HG03565 (cell line): Measurements from ENCODE around the gene SORBS2.
"Not testable (repeated sequence)": the region's sequence is repeated elsewhere in the genome, so short reads cannot be mapped to it uniquely, and the experiment has no call there.

ENCODE experiments used
- ATAC-seq: cut with Tn5 transposase; IDR thresholded peaks from one replicate; pipeline ENCODE4 v1.9.1; 2021; ENCODE audit warnings: mild to moderate bottlenecking, moderate library complexity; ENCODE audit not compliant: unreplicated experiment

The SORBS2 gene

DNA sequence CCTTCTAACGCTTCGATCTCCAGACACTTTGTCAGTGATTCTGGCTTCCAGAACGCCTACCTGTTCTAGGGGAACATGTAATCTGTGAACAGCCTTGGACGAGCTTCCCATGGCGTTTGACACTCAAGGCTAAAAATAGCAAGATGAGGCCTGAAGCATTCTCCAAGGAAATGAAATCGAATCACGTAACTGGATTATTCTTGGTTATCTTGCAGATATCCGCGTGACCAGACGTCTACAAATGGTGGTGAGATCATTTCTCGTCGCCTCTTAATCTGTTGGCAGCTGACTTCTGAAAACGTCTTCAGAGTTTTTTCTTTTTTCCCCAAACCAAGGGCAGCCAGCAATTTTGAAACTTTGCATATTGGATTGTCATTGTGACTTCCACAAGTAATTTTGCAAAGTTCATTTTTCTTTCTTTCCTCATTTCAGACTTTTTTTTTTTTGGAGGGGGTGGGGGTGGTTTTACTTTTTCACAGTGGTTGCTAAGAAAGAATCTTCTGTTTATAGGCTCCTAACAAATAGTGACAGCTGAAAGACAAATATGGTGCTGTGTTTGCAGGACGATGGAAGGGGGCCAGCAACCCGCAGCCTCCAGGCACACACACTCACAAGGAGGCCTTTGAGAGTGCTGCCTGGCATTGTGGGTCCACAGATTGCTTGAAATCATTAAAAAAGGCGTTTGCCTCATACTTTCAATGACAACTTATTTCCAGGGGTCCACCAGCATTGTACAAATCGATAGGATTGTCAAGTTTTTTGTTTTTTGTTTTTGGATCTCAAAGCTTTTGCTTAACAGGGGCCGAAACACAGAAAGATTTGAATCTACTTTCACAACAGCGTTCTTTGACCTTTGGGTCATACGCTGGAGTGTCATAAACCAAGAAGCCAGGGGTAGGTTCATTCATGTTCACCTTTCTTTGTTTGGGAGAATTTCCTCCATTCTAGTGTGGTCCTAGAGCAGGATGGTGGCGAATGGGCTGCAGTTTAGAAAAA lies 244.3 kb downstream of the SORBS2 start:
- ATAC-seq = no peak

DNA sequence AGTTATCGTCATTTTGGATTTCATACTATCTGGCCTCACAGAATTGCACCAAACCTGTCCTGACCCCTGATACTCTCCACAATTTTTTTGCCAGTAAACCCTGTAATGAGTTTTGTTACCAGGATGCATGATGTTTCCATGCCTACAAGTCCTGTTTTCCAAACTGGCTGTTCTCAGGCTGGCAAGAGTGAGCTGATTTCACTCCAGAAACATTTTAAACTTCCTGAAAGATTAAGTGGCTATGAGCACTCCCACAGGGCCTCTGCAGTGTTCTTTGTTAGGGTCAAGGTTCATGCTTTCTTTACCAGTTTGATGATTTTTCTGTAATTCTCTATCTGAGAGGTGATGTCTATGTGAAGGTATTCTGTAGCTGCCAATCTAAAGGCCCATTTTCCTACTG lies 245.0 kb downstream of the SORBS2 start:
- no peak for ATAC-seq

DNA sequence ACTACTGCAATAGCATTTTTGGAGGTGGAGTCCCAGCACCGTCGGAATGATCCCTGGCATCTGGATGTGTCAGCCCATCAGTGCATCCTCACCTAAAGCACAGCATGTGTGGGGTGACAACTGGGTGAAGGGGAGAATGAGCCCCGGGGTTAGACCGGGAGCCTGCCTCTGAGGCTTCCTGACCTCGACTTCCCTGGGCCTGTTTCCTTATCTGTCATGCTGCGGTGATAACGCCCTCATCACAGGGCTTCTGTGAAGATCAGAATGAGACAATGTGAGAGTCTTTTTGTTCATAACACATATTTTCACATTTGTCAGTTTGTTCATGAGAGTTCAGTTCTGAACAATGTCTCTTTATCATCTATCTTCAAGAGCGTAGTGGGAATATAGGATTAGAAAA lies 245.6 kb downstream of the SORBS2 start:
- peak; percentile 71 for ATAC-seq

DNA sequence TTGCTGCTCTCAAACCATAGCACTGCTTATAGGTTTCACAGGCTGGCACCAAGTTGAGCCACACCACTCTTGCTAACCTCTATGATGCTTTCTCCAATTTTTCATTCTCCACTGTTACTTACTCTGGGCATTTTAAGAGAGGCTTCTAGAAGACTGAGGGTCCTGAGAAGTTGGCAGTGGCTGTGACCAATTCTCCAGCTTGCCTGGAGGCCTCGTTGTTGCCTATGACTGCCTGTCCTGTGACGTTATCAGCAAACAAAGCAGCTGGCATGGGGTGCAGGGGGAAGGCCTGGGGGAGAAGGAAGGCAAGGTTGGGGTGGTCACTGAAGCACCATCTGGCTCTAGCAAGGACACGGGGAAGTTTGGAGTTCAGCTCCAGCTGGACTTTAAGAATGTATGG lies 246.3 kb downstream of the SORBS2 start:
- ATAC-seq = no peak

DNA sequence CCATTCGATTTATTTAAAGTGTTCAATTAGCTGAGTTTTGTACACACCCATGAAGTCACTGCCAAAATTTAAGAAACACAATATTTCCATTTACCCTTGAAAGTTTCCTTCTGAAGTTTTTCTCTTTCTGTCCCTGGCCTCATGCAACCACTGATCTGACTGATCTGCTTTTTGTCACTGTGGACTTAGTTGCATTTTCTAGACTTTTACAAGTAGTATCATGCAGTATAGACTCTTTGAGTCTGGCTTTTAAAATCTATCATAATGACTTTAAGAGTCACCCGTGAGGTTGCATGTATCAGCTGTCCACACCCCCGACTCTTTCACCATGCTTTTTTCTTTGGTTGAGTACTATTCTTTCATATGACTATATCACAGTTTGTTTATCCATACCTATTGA lies 247.6 kb downstream of the SORBS2 start:
- ATAC-seq = no peak

DNA sequence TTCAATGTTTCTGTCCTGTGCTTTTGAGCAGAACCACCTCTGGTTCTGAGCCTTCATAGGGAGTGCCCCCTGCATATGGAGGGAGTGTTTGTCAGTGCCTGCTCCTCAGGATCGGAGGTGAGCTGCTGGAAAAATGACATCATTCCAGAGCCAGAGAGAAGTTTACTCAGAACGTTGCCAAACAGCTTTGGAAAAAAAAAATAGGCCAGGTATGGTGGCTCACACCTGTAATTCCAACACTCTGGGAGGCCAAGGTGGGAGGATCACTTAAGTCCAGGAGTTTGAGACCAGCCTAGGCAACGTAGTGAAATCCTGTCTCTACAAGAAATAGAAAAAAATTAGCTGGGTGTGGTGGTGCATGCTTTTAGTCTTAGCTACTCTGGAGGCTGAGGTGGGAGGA lies 249.5 kb downstream of the SORBS2 start:
- no peak for ATAC-seq

DNA sequence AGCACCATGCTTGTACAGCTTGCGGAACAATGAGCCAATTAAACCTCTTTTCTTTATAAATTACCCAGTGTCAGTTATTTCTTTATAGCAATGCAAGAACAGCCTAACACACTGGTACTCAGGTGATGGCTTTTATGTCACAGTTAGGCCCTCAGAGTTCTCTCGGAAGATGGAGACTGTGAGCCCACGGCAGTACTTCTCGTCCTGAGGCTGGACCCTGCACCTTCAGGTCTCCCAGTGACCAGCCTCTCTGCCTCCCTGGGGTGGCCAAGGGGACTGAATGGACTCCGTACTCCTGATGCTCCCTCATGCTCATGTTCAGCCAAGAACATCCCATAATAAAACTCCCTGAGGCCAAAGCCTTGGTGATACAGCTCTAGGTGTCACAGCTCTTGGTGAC lies 251.7 kb downstream of the SORBS2 start:
- ATAC-seq = no peak

DNA sequence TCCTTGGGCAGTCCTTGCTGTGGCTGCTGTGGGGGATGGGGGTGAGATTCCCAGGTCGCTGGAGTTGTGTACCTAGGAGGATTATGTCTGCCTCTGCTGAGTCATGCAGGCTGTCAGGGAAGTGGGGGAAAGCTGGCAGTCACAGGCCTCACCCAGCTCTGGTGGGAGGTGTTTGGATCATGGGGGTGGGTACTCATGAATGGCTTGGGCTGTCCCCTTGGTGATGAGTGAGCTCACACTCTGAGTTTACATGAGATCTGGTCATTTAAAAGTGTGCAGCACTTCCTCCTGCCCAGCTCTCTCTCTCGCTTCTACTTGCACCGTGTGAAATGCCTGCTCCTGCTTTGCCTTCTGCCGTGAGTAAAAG lies 252.1 kb downstream of the SORBS2 start:
- no peak for ATAC-seq

DNA sequence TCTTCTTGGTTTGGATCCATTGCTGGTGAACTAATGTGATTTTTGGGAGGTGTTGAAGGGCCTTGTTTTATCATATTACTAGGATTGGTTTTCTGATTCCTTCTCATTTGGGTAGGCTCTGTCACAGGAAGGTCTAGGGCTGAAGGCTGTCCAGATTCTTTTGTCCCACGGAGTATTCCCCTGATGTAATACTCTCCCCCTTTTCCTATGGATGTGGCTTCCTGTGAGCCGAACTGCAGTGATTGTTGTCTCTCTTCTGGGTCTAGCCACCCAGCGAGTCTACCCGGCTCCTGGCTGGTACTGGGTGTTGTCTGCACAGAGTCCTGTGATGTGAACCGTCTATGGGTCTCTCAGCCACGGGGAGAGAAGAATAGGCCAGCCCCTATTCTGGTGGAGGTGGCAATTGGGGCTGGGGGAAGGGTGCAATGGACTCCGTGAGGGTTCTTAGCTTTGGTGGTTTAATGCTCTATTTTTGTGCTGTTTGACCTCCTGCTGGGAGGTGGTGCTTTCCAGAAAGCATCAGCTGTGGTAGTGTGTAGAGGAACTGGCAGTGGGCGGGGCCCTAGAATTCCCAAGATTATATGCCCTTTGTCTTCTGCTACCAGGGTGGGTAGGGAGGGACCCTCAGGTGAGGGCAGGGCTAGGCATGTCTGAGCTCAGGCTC lies 252.6 kb downstream of the SORBS2 start:
- ATAC-seq = not testable (repeated sequence)

DNA sequence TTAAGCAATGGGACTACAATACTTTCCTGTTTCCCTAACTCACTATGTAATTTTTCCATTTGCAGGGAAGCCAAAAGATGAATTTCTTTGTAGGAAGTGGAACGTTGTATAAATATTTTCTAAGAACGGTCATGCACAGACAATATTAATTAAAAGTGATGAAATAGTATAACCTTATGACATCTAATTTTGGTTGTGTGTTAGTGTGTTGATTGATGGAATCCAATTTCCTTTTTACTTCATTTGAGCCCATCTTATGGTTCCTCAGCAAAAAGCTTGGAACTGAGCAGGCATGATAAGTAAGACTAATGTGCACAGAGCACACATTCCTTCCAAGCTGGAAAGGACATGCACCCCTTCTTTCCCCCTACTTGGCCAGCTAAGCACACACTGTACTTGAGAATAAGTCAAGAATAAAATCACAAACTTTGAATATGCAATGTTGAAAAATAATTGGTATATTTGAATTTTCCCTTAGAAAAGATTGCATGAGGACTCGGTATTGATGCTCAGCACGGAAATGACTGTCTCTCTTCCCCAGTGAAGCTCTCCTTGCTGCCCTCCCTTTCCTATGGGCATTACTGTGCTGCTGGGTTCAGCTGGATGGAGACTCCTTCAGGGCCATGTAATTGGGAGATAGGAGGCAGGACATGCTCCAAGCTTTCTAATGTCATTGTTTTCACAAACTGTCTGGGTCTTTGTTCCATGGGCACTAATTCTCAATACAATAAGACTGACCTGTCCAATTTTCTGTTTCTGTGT lies 257.4 kb downstream of the SORBS2 start:
- no peak for ATAC-seq

DNA sequence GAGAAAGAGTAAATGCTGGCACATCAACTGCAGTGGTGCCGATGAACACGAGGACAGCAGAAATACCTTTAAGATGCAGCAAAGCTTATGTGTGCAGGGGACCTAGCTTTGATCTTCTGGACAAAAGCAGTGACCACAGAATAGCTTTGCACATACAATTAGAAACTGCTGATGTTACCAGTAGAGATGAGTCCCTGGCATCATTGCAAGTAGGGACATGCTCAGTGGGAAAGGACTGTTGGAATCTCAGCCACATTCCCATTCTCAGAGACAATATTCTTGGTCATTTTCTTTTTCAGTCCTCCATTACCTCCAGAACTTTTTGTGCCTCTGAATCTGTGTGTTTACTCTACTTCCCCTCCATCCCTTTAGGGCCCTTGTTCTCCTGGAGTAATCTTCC lies 259.7 kb downstream of the SORBS2 start:
- ATAC-seq = no peak

DNA sequence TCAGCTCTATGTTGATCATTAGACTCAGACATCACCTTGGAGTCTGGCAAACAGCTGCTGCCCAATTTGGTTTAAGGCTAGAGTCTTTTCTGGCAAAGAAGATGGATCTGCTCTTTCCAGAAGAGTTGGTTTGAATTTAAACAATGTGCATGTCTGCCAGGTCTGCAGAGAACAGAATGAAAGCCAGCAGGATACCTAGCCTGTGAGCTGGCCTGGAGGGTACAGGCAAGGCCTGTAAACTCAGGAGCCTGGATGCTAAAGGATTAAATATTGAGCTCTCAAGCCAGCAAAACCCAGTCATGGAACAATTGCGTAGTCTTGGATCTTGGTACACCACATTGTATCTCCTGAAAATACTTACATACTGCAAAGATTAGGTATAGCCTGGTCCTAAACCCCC lies 261.1 kb downstream of the SORBS2 start:
- no peak for ATAC-seq

DNA sequence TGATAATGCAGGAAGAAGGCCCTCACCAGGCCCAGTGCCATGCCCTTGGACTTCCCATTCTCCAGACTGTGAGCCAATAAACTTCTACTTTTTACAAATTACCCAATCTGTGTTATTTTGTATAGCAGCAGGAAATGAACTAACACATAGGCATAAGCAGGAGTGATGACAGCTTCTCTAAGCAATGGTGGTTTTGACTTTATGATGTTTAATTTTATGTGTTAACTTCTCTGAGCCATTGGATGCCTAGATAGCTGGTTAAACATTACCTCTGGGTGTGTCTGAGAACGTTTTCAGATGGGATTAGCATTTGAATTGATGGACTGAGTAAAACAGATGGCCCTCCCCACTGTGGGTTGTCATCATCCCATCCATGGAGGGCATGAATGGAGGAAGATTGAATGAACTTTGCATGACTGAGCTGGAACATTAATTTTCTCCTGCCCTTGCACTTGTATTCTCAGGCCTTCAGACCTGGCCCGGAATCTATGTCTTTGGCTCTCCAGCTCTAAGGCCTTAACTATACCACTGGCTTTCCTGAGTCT lies 262.8 kb downstream of the SORBS2 start:
- no peak for ATAC-seq

DNA sequence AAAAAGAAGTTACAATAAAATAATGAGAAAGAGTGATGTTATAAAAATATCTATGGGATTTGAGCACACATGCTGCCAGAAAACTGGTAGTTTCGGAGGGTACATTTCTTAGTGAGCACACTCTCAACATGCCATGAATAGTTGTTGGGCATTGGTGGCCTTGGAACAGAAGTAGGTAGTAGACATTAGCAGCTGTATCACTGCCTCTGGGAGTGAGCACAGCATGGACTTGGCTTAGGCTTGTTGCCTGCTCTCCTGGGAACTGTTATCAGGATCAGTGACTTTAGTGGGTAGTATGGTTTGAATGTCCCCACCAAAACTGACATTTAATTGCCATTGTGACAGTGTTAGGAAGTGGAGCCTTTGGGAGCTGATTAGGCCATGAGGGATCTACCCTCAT lies 263.4 kb downstream of the SORBS2 start:
- no peak for ATAC-seq

DNA sequence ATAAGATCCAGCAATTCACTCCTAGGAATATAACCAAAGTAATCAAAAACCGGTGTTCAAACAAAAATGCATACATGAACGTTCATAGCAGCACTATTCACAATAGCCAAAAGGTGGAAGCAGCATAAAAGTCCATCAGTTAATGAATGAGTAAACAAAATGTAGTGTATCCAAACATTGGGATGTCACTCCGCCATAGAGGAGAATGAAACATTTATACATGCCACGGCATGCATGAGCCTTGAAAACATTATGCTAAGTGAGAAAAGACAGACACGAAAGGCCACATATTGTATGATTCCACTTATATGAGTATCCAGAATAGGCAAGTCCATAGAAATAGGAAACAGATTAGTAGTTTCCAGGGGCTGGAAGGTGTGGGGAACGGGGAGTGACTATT lies 265.7 kb downstream of the SORBS2 start:
- no peak for ATAC-seq

DNA sequence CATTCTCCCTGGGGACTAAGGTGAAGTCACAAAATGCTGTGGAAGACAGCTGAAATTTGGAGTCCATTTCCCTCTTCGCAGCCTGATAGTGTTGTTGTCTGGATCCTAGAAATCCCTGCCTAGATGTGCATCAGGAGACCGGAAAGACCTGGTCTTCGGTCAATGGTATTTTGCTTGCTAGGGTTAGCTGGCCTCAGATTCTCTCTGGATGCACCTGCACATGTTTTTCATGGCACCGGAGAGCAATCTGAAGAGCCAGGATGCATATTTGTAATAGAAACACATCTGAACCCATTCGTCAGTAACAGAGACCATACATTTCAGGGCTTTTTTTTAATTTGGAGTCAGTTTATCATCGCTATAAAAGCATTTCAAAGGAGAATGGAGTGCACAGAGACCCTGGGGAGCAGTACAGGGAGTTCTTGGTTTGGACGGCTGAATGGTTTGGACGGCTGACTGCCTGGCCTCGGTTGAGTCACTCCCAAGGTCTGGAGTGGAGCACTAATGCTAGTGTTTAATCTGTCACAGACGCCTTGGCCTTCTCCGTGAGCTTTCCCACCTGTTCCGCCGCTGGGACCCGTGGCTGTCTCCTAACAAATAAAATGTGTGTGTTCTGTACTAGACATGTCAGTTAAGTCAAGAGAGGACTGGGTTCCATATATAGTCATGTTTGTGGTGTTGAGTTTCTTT lies 269.2 kb downstream of the SORBS2 start:
- ATAC-seq = no peak

DNA sequence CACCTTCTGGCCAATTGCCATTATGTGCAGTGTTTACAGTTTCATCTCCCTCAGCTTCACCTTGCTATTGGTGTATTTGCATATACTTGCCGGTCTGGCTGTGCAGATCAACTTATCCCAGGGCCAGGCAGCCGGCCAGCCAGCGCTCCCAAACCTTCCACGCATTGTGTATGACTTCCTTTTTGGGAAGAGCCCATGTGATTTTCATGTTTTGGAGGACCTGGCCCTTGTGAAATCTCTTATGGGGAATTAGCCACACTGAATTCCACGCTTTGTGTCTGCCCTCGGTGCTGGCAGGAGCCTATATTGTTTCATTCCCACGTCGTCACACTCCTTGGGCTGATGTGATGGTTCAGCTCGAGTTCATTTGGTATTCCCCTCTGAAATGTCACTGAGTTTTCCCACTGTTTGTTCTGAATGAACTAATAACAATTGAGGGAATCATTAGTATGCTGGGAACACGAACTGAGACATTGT lies 270.7 kb downstream of the SORBS2 start:
- no peak for ATAC-seq

DNA sequence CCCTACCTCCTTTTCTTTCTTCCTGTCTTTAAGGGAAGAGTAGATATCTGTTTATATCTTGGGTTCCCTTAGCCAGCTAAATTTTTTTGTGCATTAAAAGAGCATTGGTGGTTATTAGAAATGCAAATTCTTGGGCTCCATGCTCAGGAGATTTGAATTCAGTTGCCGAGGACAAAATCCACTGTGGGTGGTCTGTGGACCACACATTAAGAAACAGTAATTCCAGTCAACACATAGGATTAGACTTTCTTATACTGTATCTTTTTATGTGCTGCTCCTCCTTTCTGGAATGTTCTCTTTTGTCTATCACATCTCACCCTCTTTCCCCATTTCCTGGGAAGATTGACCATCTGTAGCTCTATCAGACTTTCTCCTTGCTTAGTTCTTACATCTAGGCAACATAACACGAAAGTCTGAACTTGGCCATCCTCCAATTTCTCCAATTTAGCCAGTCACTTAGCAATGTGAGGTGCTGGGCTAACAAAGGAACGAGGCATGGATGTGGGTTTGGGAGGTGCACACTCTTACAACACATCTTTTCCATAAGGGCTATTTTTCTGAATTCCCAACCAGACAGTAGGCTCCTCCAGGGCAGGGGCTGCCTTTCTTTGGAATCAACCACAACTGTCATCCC lies 271.4 kb downstream of the SORBS2 start:
- no peak for ATAC-seq

DNA sequence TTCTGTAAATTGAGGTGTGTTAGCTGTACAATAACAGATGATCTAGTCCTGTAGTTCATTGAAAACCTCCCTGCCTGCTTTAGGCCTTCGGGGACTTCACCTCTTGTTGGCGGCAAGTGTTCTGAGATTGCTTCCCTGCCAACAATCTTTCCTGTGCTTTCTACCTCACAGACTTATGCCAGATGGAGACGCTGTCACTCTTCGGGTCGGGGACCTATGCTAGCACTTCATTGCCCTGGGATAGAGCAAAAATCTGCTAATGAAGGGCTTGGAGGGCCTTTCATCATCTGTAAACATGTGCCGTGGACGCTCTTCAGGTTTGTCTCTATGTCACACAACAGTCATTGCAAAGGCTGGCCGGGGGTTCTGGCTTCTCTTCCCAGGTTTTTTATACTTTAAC lies 272.0 kb downstream of the SORBS2 start:
- no peak for ATAC-seq

DNA sequence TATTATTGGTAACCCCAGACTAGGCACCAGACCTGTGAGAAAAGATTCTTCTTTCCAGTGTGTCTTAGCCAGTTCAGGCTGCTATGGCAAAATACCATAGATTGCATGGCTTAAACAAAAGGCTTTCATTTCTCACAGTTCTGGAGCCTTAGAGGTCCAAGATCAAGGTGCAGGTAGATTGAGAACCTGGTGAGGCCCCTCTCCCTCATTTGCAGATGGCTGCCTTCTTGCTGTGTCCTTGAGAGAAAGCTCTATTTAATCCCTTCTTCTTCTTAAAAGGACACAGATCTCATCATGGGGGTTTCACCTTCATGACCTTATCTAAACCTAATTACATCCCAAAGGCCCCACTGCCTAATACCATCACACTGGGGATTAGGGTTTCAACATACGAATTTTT lies 273.2 kb downstream of the SORBS2 start:
- no peak for ATAC-seq
